NCI-H187 (cell line): ENCODE results near the gene FTSJ3.

ENCODE experiments used
- DNase-seq, 2 experiments: peaks; one replicate each; lab custom pipeline; 2025; lab: John Stamatoyannopoulos, UW

The FTSJ3 gene

GRCh38 chr17:63786117-63786516 lies 41.3 kb downstream of the FTSJ3 start:
- no peak for DNase-seq

DNA sequence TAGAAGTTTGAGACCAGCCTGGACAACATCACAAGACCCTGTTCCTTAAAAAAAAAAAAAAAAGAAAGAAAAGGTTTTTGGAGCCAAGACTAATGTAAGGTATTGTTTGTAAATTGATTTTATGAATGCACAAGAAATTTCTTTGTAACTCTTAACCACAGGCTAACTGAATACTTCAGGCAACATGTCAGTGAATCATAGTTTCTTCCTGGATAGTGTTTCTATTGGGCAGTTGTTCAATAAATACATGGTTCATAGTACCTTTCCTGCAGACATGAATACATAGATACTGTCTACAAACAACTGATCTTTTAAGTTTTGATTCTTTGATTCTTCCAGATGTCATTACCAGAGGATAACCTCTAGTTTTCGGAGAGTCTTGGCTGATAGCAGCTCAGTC lies 41.9 kb downstream of the FTSJ3 start:
- no peak for DNase-seq

DNA sequence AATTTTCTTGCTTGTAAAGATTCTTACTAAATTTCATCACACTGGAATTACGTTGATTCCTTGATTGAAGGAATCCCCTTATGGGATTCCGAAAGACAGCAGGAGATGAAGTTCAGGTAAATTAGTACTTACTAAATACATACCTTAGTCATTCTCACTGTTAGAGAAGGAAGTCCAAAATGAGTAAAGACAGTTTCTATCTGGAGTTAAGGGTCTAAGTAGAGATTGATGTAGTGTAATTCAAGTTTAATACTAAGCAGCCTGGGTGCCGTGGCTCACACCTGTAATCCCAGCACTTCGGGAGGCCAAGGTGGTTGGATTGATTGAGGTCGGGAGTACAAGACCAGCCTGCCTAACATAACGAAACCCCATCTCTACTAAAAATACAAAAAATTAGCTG lies 43.9 kb downstream of the FTSJ3 start:
- no peak for DNase-seq

DNA sequence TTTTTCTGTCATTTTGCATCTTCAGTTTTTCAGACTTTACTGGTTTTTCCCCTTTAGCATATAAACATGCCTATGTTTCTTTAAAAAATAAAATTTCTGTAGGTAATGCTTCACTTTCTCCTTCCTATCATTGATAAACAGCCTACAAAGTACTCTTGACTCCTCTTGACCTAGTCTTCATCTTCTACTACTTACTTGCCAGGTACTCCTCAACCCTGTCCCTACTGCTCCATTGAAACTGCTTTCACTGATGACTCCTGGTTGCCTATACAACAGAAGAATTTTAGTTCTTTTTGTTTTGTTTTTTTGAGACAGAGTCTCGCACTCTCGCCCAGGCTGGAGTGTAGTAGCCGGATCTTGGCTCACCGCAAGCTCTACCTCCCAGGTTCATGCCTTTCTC lies 46.5 kb downstream of the FTSJ3 start:
- no peak for DNase-seq

- DNase-seq = no peak
These were observed 47.0 kb downstream of the FTSJ3 start for GRCh38 chr17:63780507-63780906.

DNA sequence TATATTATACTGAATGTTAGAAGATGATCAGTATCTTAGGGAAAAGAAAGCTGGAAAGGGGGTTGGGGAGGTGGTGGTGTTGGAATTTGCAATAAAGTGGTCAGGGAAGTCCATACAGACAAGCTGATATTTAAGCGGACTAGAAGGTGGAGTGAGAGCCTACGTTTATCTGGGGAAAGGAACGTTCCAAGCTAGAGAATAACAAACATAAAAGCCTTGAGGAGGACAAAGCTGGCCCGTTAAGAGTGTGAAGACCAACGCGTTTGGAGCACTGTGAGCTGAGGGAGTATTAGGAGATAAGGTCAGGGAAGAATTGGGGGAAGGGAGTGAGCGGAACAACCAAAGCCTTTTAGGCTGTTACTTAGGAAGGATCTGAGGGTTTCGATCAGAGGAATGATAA lies 52.0 kb downstream of the FTSJ3 start:
- DNase-seq = no peak

DNA sequence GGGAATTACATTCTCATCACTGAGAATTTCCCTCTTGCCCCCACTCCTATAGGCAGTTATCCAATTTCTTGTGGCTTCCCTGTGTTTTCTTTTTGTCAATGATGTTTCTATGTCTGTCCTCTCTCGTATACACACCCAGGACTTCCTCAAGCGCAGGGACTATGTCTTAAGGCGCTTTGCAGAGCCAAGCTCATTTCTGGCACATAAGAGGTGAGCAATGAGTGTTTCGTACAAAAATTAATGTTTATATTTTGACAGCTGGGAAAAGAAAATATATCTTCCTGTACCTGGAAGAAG lies 52.5 kb downstream of the FTSJ3 start:
- DNase-seq = no peak

DNA sequence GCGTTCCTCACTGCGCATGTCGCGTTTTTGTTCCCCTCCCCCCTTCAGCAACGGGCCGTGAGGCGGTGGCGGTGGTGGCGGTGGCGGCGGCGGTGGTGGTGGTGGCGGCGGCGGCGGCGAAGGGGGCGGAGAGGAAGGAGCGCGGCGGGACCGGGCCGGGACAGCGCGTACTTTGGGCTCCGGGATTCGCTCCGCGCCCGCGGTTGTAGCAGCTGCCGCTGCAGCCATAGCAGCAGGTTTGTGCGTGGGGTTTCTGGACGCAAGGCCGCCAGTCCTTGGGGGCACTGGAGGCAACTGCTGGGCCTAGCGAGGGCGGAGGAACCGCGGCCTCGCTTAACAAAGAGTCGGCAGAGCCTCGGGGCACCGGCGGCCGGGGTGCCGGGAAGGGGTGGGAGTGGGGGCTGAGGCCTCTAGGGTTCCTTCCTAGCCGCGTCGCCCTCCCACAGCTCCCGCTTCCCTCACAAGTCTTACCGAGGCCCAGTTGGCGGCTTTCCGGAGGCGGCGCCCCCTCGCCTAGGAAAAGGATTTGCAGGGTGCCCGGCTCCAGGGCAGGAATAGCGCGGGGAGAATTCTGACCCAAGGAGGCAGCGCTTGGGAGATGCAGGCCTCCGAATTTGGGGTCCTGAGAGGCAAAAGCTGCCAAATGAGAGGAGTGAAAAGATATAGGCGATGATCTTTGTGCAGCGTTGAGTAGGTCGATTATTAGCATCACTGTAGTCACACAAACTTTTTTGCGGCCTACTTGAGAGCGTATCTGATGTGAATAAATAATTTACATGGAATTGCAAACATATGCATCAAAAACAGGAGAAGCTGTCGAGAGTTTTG lies 53.1 kb downstream of the FTSJ3 start, which contains the start of gene DDX42:
Gene DDX42, plus strand, starts transcription at position 30 of the 828 bp plus-strand sequence. CDS start 12,880 bp downstream, outside the sequence.
- DNase-seq = peak in 1 of 2 experiments; percentile 73

GRCh38 chr17:63773272-63774140 lies 54.0 kb downstream of the FTSJ3 start, which contains the start of gene CCDC47:
CCDC47 (minus strand) TSS chr17:63773597; CDS start chr17:63766175, 7,422 bp downstream.
- peak; percentile 96 to 97 for DNase-seq

DNA sequence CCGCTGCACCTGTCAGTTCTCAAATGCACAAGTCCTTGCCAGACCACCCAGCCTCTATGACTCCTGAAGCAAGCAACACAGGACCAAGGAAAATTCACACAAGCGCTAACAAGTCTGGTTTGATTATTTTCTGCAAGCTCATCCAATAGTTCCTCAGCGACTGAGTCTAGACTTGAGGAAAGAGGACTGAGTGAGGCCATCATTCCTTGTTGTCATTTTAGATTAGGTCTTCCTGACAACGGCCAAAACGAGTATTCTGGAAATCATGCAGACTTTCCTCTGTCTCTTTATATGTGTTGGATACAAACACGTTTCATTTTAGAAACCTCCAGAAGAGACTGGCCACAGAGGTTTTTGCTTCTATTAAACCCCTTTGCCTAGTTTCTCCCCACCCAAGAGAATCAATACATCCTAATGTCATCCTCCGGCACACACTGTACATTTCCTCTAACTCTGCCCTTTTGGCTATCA lies 54.6 kb downstream of the FTSJ3 start:
- no peak for DNase-seq
